HepG2 (cell line): Measurements from ENCODE around the gene MFSD12. TPM values are rescaled to one million over a fixed set of nuclear protein-coding genes. Genes with fewer than 3 reads are reported as not detected.

Source experiments
- HNRNPH1 ChIP-seq: fragments of 200-400 bp; formaldehyde crosslinking; optimal IDR thresholded peaks from 2 replicates; pipeline ENCODE3; 2017; ENCODE audit warnings: mild to moderate bottlenecking, low read depth, low read length
- KDM1A ChIP-seq: IDR thresholded peaks from 2 replicates; pipeline ENCODE4 v1.6.1; 2016; ENCODE audit warnings: missing compliant biosample characterization
- PAX8 ChIP-seq: sonication (generic); formaldehyde crosslinking; IDR thresholded peaks from 2 replicates; pipeline ENCODE4 v1.8.0; 2022; ENCODE audit warnings: mild to moderate bottlenecking, missing genetic modification reagents, borderline replicate concordance
- PCBP1 ChIP-seq: fragments of 200-400 bp; formaldehyde crosslinking; IDR thresholded peaks from 2 replicates; pipeline ENCODE4 v1.6.1; 2017; ENCODE audit warnings: mild to moderate bottlenecking, low read depth, low read length, borderline replicate concordance
- RBFOX2 ChIP-seq: fragments of 200-400 bp; formaldehyde crosslinking; IDR thresholded peaks from 2 replicates; pipeline ENCODE4 v1.6.1; 2017; ENCODE audit warnings: low read depth, mild to moderate bottlenecking, low read length
- REPIN1 ChIP-seq: sonication (generic); formaldehyde crosslinking; IDR thresholded peaks from 2 replicates; pipeline ENCODE4 v1.8.0; 2022; ENCODE audit warnings: missing genetic modification reagents, low read depth, mild to moderate bottlenecking, borderline replicate concordance
- RFX1 ChIP-seq: fragments of 450-650 bp; IDR thresholded peaks from 2 replicates; pipeline ENCODE4 v1.6.1; 2017
- SOX6 ChIP-seq, 2 experiments: fragments of 450-650 bp in 1 of 2; sonication (generic) in 1 of 2; formaldehyde crosslinking in 1 of 2; IDR thresholded peaks; 2 replicates each; pipeline versions ENCODE4 v1.4.0 to v1.6.1; 2017 to 2020; ENCODE audit warnings: antibody characterized with exemption in 1 of 2, mild to moderate bottlenecking in 1 of 2, missing genetic modification reagents in 1 of 2
- SRF ChIP-seq: IDR thresholded peaks from 2 replicates; pipeline ENCODE4 v1.6.1; 2011; ENCODE audit warnings: mild to moderate bottlenecking, low read depth, low read length, moderate library complexity
- TAF15 ChIP-seq: fragments of 200-400 bp; formaldehyde crosslinking; IDR thresholded peaks from one replicate; pipeline ENCODE4 v1.6.1; 2018; ENCODE audit warnings: mild to moderate bottlenecking, low read depth, low read length; ENCODE audit not compliant: poor library complexity, severe bottlenecking
- TGIF2 ChIP-seq: IDR thresholded peaks from 2 replicates; pipeline ENCODE4 v1.6.1; 2016; ENCODE audit warnings: control low read depth, missing compliant biosample characterization
- ZBTB38 ChIP-seq: sonication (generic); formaldehyde crosslinking; IDR thresholded peaks from 2 replicates; pipeline ENCODE4 v1.5.1; 2020; ENCODE audit warnings: mild to moderate bottlenecking, missing genetic modification reagents
- ZFAT ChIP-seq: sonication (generic); formaldehyde crosslinking; conservative IDR thresholded peaks from 2 replicates; pipeline ENCODE4 v1.8.1; 2023; ENCODE audit warnings: missing genetic modification reagents, inconsistent platforms
- ZNF121 ChIP-seq: sonication (generic); formaldehyde crosslinking; IDR thresholded peaks from 2 replicates; pipeline ENCODE4 v1.5.0; 2020; ENCODE audit warnings: mild to moderate bottlenecking, missing genetic modification reagents
- ZNF224 ChIP-seq: sonication (generic); formaldehyde crosslinking; IDR thresholded peaks from 2 replicates; pipeline ENCODE4 v1.5.0; 2020; ENCODE audit warnings: mild to moderate bottlenecking, missing genetic modification reagents
- ZNF30 ChIP-seq: sonication (generic); formaldehyde crosslinking; IDR thresholded peaks from 2 replicates; pipeline ENCODE4 v1.5.0; 2020; ENCODE audit warnings: mild to moderate bottlenecking, missing genetic modification reagents
- ZNF589 ChIP-seq: sonication (generic); formaldehyde crosslinking; conservative IDR thresholded peaks from 2 replicates; pipeline ENCODE4 v1.8.0; 2022; ENCODE audit warnings: mild to moderate bottlenecking, moderate library complexity, missing genetic modification reagents
- ZNF703 ChIP-seq: sonication (generic); formaldehyde crosslinking; IDR thresholded peaks from 2 replicates; pipeline ENCODE4 v1.5.1; 2020; ENCODE audit warnings: missing genetic modification reagents, mild to moderate bottlenecking, moderate library complexity, borderline replicate concordance
- ZNF766 ChIP-seq: sonication (generic); formaldehyde crosslinking; IDR thresholded peaks from 2 replicates; pipeline ENCODE4 v1.5.0; 2020; ENCODE audit warnings: missing genetic modification reagents, borderline replicate concordance
- ZNF891 ChIP-seq: sonication (generic); formaldehyde crosslinking; IDR thresholded peaks from 2 replicates; pipeline ENCODE4 v1.5.0; 2020; ENCODE audit warnings: mild to moderate bottlenecking, missing genetic modification reagents
- polyA plus RNA-seq, 8 experiments: library from polyadenylated mRNA; depleted of rRNA in 3 of 8; stranded (reverse) in 7 of 8; unstranded in 1 of 8; fragments of >200 nt; fragmentation: Illumina TruSeq in 4 of 8; extraction: Trizol in 4 of 8; gene quantifications; 2 replicates each; pipeline versions ENCODE4 v1.2.1 to v1.2.3, GENCODE V29; 2011 to 2016; ENCODE audit warnings: low read depth in 4 of 8, missing spikeins in 1 of 8, mixed read lengths in 1 of 8; ENCODE audit not compliant: insufficient read depth in 1 of 8
- total RNA-seq, 5 experiments: library from RNA; depleted of rRNA; stranded (reverse); fragments of >200 nt; fragmentation: Illumina TruSeq; extraction: Trizol; gene quantifications; 2 replicates each; pipeline ENCODE4 v1.2.3, GENCODE V29; 2016; ENCODE audit warnings: low read depth in 1 of 5
- TF ChIP-seq, protein P1 (sequence below): sonication (generic); formaldehyde crosslinking; IDR thresholded peaks from 2 replicates; pipeline ENCODE4 v1.4.0; 2020; ENCODE audit warnings: mild to moderate bottlenecking, missing genetic modification reagents, borderline replicate concordance
- TF ChIP-seq, protein P2 (sequence below): sonication (generic); formaldehyde crosslinking; IDR thresholded peaks from 2 replicates; pipeline ENCODE4 v1.4.0; 2020; ENCODE audit warnings: missing genetic modification reagents, low read depth, mild to moderate bottlenecking, borderline replicate concordance
- TF ChIP-seq, protein P3 (sequence below): sonication (generic); formaldehyde crosslinking; IDR thresholded peaks from 2 replicates; pipeline ENCODE4 v1.5.1; 2020; ENCODE audit warnings: mild to moderate bottlenecking, moderate library complexity, missing genetic modification reagents

The MFSD12 gene
- total and polyA plus RNA-seq, 2 of the 13 experiments (the other 11 are each of a cell fraction or from before 2014, with no cell fraction given): 27.2 to 29.1 TPM

DNA sequence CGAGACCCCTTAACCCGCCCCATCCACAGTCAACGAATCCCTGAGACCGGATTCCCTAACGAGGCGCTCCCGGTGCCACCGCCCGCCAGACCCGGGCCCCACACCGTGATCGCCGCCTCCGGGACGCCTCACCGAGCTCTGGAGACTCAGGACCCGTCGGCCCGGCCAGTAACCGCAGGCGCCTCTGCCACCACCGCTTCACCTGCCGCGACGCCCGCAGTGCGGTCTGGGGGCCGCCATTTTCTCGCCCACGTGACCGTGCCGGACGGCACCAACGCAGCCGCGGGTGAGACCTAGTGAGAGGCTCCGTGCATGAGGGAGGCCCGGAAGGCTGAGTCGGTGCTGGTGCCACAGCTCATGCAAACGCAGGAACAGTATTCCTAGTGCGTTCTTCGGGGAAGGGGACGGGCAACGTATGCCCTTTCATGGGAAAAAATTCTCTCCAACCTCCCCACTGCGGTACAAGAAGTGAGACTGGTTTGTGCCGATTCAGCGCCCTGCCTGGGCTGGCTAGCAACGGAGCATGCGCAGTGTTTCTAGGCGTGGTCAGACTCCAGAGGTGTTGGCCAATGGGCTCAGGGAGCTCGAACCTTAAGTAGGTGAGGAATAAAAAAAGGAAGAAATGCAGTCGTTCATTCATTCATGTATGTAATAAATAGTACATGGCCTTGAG lies 56.8 kb downstream of the MFSD12 start, which contains the start of gene DOHH (continued):
- peak; percentile 84; the same call in 1 of the 2 replicates for TF ChIP-seq ZNF891
- TF ChIP-seq HNRNPH1: no peak
- TF ChIP-seq ZNF703 (CRISPR knock-in tag): no peak
- no peak for TF ChIP-seq ZNF121 (CRISPR knock-in tag)
- no peak for TF ChIP-seq KDM1A (CRISPR knock-in tag)
- peak; percentile 71; the same call in 1 of the 2 replicates for TF ChIP-seq REPIN1 (CRISPR knock-in tag)
- 0 out of 2 replicates have a peak, but pooled peaks have one; percentile 38 for TF ChIP-seq TGIF2 (CRISPR knock-in tag)
- TF ChIP-seq, protein P1, sequence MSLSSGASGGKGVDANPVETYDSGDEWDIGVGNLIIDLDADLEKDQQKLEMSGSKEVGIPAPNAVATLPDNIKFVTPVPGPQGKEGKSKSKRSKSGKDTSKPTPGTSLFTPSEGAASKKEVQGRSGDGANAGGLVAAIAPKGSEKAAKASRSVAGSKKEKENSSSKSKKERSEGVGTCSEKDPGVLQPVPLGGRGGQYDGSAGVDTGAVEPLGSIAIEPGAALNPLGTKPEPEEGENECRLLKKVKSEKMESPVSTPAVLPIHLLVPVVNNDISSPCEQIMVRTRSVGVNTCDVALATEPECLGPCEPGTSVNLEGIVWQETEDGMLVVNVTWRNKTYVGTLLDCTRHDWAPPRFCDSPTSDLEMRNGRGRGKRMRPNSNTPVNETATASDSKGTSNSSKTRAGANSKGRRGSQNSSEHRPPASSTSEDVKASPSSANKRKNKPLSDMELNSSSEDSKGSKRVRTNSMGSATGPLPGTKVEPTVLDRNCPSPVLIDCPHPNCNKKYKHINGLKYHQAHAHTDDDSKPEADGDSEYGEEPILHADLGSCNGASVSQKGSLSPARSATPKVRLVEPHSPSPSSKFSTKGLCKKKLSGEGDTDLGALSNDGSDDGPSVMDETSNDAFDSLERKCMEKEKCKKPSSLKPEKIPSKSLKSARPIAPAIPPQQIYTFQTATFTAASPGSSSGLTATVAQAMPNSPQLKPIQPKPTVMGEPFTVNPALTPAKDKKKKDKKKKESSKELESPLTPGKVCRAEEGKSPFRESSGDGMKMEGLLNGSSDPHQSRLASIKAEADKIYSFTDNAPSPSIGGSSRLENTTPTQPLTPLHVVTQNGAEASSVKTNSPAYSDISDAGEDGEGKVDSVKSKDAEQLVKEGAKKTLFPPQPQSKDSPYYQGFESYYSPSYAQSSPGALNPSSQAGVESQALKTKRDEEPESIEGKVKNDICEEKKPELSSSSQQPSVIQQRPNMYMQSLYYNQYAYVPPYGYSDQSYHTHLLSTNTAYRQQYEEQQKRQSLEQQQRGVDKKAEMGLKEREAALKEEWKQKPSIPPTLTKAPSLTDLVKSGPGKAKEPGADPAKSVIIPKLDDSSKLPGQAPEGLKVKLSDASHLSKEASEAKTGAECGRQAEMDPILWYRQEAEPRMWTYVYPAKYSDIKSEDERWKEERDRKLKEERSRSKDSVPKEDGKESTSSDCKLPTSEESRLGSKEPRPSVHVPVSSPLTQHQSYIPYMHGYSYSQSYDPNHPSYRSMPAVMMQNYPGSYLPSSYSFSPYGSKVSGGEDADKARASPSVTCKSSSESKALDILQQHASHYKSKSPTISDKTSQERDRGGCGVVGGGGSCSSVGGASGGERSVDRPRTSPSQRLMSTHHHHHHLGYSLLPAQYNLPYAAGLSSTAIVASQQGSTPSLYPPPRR (CRISPR knock-in tag): 0 out of 2 replicates have a peak, but pooled peaks have one; percentile 35
- no peak for TF ChIP-seq ZNF224 (CRISPR knock-in tag)
- no peak for TF ChIP-seq RFX1
- no peak for TF ChIP-seq SOX6 (IDR thresholded peaks at IDR 0.05)
- TF ChIP-seq SOX6 (CRISPR knock-in tag; IDR thresholded peaks at IDR 0.05): peak; percentile 62
- TF ChIP-seq, protein P2, sequence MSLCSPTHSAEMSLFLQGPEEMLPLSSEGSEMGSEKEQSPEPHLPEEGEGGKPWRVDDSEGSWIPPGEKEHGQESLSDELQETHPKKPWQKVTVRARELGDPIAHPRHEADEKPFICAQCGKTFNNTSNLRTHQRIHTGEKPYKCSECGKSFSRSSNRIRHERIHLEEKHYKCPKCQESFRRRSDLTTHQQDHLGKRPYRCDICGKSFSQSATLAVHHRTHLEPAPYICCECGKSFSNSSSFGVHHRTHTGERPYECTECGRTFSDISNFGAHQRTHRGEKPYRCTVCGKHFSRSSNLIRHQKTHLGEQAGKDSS (CRISPR knock-in tag): no peak; the same call in 1 of the 2 replicates
- TF ChIP-seq, protein P3, sequence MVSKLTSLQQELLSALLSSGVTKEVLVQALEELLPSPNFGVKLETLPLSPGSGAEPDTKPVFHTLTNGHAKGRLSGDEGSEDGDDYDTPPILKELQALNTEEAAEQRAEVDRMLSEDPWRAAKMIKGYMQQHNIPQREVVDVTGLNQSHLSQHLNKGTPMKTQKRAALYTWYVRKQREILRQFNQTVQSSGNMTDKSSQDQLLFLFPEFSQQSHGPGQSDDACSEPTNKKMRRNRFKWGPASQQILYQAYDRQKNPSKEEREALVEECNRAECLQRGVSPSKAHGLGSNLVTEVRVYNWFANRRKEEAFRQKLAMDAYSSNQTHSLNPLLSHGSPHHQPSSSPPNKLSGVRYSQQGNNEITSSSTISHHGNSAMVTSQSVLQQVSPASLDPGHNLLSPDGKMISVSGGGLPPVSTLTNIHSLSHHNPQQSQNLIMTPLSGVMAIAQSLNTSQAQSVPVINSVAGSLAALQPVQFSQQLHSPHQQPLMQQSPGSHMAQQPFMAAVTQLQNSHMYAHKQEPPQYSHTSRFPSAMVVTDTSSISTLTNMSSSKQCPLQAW (CRISPR knock-in tag): peak; percentile 69
- no peak for TF ChIP-seq SRF
- no peak for TF ChIP-seq ZFAT (CRISPR knock-in tag)
- TF ChIP-seq TAF15: no peak
- TF ChIP-seq ZNF766 (CRISPR knock-in tag): no peak; the same call in 1 of the 2 replicates
- TF ChIP-seq ZNF589: peak; percentile 89
- TF ChIP-seq RBFOX2: peak; percentile 95
- peak; percentile 82; the same call in 1 of the 2 replicates for TF ChIP-seq PCBP1
- no peak for TF ChIP-seq ZNF30 (CRISPR knock-in tag)
- 0 out of 2 replicates have a peak, but pooled peaks have one; percentile 32 for TF ChIP-seq PAX8 (CRISPR knock-in tag)
- 0 out of 2 replicates have a peak, but pooled peaks have one; percentile 52 for TF ChIP-seq ZBTB38 (CRISPR knock-in tag)
